A673 (cell line): ENCODE data around the gene PAX7.
"Not testable (repeated sequence)": the region's sequence is repeated elsewhere in the genome, so short reads cannot be mapped to it uniquely, and the experiment has no call there.

Experiments used
- EZH2 ChIP-seq: fragments of 200-600 bp; sonication (generic); IDR thresholded peaks from 2 replicates; pipeline ENCODE4 v1.6.1; 2017; ENCODE audit warnings: borderline replicate concordance, low read depth, mild to moderate bottlenecking, mixed read lengths, antibody characterized with exemption, low read length; ENCODE audit not compliant: poor library complexity, severe bottlenecking
- TF ChIP-seq, protein P1 (sequence below): fragments of 300-800, 200-600 bp; sonication (generic); conservative IDR thresholded peaks from 2 replicates; pipeline ENCODE4 v1.5.1; 2017; ENCODE audit warnings: low read depth, mild to moderate bottlenecking, antibody characterized with exemption, low read length, moderate library complexity, mixed read lengths

DNA sequence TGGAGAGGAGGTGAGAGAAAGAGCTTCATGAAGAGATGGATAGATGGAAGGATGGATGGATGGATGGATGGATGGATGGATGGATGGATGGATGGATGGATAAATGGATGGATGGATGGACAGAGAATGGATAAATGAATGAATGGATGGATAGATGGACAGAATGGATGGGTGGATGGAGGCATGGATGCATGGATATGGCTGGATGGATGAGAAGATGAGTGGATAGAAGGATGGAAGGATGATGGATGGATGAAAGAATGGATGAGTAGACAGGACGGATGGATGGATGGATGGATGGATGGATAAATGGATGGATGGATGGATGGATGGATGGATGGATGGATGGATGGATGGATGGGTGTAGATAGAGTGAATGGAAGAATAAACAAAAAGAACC is 113.7 kb downstream of the PAX7 start:
- not testable (repeated sequence) for TF ChIP-seq EZH2
- TF ChIP-seq, protein P1, sequence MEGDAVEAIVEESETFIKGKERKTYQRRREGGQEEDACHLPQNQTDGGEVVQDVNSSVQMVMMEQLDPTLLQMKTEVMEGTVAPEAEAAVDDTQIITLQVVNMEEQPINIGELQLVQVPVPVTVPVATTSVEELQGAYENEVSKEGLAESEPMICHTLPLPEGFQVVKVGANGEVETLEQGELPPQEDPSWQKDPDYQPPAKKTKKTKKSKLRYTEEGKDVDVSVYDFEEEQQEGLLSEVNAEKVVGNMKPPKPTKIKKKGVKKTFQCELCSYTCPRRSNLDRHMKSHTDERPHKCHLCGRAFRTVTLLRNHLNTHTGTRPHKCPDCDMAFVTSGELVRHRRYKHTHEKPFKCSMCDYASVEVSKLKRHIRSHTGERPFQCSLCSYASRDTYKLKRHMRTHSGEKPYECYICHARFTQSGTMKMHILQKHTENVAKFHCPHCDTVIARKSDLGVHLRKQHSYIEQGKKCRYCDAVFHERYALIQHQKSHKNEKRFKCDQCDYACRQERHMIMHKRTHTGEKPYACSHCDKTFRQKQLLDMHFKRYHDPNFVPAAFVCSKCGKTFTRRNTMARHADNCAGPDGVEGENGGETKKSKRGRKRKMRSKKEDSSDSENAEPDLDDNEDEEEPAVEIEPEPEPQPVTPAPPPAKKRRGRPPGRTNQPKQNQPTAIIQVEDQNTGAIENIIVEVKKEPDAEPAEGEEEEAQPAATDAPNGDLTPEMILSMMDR = not testable (repeated sequence)
